HG03280 (cell line): ENCODE measurements around the gene SARDH.
"Not testable (repeated sequence)": the region's sequence is repeated elsewhere in the genome, so short reads cannot be mapped to it uniquely, and the experiment has no call there.

ENCODE experiments used
- ATAC-seq: cut with Tn5 transposase; IDR thresholded peaks from one replicate; pipeline ENCODE4 v1.9.1; 2021; ENCODE audit warnings: mild to moderate bottlenecking, moderate library complexity; ENCODE audit not compliant: unreplicated experiment

Gene SARDH

DNA sequence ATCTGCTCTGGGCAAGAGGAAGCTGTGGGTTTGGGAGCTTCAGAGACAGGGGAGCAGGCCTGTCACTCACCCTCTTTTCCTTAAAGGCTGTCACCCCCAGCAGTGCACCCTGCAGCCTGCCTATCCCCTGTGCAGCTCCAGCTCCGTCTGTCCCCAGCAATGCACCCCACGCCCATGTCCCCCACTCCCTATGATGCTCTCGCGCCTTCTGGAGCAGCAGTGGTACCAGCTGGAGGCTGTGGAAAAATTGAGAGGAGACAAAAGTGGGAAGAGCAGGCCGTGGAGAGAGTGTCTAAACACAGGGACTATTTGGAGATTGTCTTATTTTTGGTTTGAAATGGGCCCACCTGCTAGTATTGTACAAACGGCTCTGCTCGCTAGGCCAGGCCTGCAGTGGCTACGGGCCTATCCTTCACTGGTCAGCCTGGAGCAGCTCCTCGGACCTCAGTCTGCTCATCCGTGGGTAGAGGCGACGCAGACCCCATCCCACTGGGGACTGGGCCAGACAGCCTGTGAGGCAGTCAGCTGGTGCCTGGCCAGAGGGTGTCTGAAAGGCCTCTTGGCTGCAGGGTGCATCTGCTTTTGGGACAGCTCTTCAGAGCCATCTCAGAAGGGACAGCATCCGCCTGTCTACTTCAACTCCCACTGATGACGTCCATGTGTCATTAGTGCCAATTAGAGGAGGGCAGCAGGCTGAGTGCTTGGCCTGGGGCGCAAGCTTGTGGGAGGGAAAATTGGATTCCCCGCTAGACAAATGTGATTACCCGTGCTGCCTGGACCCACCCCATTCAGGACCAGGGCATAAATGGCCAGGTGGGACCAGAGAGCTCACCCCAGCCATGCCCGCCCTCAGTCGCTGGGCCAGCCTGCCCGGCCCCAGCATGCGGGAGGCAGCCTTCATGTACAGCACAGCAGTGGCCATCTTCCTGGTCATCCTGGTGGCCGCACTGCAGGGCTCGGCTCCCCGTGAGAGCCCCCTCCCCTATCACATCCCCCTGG lies 102.3 kb downstream of the SARDH start, which contains the start of gene DBH:
DBH (plus strand) TSS at position 831 of the 999 bp plus-strand sequence; CDS start at position 840, 9 bp downstream.
- ATAC-seq = no peak

DNA sequence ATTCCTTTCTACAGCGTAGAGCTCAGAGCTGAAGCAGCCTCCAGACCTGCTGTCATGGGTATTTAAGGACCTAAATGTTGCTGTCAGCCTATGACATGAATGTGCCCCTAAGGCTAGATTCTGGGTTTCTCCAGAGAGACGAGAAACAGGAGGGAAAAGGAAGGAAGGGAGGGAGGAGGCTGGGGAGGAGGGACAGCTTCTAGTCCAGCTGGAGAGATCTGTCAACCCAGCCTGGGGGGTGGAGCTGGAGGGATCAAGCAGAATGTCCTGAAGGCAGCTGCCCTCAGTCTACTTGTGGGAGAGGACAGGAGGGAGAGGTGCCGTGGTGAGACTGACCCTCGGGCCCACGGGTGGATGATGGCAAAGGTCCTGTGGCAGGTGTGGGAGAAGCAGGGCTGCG lies 103.1 kb downstream of the SARDH start:
- ATAC-seq = no peak

DNA sequence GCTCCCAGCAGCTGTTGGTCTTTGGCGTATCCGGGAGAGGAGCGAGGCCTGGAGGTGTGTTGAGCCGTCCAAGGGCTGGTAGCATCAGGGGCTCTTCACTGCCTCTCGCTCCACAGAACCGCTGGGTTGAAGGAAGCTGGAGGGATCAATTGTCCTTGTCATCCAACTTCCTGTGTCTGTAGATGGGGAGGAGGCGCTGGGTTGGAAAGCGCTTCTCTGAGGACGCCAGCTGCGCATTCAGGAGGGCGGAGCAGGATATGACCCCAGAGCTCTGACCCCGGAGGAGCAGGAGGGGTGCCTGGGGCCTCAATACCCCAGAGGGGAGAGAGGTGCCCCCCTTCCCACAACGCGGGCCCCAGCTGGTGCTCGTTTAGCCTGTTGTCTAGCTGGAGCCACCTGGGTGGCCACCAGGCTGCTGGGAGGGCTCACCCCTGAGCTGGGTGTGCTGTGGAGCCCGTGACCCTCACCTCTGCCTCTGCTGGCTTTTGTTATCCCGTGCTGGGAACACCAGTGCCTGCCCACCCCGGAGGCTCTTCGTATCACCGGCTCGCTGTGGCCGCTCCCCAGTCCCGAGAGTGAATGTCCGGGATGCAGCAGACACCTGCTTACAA lies 104.0 kb downstream of the SARDH start:
- ATAC-seq = no peak

DNA sequence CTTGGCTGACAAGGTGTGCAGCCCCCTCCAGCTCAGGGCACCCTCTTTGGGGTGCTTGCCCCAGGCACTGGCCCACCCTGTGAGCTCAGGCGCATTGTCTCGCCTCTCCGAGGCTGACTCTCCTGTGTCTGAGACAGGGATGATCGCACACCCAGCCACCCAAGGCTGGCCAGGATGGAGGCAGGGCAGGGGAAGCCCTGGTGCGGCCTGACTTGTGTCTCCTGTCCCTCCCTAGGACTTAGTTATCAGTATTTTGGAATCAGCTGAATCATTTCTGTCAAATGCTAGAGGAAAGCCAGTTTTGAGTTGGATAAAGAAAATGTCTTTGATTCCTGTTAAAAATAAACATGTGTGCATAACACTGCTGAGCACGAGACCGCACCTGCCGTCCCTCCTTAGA lies 104.5 kb downstream of the SARDH start:
- ATAC-seq = no peak

DNA sequence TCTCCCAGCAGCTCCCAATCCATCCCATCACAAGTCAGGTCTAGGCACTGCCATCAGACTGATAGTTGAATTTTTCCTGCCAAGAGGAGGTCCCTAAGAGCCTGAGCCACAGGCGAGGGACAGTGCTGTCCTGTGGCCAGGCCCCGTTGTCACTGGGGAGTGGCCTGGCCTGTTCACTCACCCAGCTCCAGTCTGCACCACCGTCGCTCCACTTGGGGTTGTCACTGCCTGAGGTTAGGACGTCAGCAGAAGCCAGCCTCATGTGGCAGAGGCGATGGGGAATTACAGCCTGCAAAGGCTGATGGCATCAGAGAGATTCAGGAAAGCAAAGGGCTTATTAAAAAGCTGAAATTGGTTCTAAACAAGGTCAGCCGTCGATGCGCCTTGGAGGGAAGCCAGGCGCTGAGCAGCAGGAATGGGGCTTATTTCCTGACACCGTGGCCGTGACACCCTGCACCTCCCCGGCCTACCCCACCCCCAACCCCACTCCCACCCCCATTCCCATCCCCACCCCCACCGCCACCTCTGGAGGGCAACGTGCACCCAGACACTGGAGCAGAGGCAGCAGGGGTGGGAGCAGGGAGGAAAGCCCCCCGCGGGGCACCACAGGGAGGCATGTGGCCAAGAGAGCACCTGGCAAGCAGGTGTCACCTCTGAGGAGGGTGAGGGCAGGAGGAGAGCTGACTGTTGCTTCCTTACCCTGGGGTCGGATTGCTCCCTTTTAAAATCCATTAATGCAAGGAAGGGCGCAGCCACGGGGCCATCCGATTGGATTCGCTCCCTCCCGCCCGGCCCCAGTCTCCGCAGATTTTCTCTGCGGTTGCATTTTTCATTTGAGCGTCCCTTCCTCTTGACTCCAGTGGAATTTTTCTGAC lies 105.1 kb downstream of the SARDH start:
- no peak for ATAC-seq

DNA sequence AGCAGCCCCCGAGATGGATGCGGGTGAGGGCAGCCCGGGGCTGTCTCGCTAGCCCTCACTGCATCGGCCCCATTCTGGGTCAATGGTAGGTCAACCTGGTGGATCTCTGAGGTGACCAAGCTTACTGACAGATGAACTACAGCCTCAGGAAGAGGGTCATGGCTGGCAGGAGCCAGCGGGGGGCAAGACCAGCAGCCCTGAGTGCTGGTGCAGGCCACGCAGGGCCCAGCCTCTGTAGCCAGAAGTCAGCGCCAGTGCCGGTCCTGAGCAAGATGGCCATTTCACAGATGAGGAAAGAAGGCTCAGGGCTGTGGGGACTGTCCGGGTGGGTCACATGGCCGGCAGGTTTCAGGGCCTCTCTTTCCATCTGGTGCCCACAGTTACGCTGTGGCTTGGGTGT lies 107.0 kb downstream of the SARDH start:
- no peak for ATAC-seq

DNA sequence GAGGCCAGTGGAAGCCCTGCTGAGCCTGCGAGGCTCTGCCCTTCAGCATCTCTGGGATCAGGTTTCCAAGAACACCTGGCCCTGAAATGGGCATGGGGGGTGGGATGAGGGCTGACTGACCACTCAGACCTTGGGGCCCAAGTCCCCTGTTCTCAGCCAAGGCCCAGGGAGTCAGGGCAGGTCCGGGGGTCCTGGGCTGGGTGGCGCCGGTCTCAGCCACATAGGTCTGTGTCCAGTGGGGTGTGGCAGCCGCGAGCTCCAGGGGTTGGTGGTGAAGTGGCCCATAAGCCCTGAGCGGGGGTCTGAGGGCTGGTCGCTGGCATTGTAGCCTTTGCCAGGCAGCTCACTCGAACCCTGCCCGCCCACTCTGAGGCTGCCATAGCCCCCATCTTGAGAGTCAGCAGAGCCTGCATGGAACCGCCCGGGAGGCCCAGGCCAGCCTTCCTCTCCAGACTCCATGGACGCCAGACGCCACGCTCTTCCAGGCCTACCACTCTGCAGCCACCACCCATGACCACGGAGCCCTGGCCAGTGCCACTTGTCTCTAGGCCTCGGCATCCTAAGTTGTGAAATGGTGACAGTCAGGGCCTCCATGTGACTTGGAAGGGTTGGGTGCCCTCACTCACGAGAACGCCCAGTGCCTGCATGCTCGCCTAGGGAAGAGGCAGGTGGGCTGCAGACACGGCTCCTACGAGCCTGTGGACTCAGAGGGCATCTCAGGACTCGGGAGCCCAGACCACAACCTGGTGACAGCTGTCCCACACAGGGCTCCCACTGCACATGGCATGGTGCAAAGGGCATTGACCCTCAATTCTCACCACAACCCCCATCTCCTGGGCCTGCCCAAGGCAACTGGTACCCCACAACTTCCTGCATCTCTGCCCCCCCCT lies 108.7 kb downstream of the SARDH start:
- no peak for ATAC-seq

DNA sequence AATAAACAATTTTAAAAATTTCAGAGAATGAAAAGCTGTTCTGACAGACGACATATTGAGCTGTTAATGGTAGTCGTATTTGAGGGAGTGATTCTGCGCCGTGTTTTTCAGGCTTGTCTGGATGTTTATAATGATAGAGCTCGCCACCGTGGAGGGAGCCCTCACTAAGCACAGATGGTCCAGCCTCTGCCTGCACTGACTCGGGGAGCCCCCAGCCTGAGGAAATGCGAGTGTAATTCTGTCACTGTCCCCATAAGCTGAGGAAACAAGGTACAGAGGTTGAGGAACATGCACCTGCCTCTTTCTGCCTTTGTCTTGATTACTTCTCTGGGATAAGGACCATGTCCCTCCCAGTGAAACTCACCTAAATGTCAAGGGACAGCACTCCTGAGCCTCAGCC lies 109.4 kb downstream of the SARDH start:
- ATAC-seq = no peak

DNA sequence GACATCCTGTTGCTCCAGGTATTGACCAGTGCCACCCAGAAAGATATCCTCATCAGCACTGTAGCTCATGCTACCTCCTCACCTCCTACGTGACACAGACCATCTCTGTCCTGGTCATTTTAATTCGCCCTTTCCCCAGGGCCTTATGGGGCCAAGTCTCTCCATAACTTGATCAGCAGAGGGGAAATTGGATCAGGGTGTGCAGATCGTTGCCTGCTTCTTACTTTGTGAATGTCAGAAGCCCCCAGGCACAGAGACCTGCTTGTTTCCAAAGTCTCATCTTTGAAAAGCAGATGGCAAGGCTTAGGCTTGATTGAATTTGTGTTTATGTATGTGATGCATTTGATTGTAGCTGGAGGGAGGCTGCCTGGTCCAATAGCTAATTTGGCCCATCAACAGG lies 110.8 kb downstream of the SARDH start:
- no peak for ATAC-seq

DNA sequence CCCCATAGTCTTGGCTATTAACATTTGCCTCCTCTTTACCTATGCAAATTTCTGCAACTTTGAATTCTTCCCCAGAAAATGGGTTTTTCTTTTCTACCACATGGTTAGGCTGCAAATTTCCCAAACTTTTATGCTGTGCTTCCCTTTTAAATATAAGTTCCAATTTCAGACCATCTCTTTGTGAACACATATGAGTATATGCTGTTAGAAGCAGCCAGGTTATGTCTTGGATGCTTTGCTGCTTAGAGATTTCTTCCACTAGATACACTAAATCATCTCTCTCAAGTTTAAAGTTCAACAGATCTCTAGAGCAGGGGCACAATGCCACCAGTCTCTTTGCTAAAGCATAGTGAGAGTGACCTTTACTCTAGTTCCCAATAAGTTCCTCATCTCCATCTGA lies 112.1 kb downstream of the SARDH start:
- not testable (repeated sequence) for ATAC-seq

DNA sequence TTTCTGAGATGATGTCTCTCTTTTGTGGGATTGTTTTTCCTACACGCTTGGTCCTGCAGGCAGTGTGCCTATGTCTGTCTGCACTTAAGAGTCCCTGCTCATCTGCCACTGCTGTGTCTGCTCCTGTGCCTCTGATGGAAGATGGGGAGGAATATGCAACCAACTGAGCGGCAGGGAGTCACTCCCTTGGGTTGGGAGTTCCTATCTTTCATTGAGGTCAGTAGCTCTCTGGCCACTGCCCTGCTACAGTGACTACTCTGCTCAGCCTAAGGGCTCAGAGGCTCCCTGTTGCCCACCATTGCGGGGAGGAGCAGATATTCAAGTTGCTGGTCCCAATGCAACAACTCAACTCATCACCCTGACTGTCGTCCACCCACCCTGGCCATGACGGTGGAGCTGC lies 115.6 kb downstream of the SARDH start:
- no peak for ATAC-seq

DNA sequence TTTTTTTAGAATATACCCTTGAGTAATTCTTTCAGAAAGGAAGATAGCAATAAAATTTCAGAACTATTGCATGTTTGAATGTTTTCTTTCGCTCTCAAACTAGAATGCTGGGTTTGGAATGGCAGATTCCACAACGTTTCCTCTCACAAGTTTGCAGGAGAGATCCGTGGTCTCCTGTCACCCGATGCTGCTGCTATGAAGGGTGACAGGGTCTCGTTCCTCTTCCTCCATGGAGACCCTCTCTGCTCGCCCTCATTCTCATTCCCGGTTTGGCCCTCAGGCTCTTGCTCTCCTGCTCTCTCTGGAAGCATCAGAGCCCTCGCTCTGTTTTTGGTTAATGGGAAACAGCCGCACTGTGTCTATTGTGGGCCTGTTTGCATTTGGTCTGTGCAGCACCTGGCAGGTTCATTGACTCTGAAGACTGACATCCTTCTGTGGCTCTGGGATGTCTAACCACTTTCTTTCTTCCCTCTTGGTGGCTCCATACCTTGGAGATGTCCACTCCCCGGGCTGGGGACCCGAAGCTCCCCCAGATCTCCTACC lies 116.4 kb downstream of the SARDH start:
- no peak for ATAC-seq

DNA sequence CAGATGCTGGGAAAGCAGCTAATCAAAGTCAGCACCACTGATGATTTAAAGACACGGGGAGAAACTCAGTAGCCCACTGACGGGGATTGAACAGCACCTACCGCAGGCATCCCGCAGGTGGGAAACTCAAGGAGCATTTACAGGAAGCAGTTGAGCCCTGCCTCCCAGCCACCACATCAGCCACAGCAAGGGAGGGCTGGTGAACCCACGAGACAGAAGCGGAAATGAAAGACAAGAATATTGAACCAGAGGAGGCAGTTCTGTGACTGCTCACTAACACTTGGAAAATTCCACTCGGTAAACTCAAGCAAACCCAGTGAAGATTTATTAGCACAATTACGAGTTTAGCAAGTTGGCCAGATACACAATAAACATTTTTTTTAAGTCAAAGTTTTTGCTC lies 118.4 kb downstream of the SARDH start:
- no peak for ATAC-seq

DNA sequence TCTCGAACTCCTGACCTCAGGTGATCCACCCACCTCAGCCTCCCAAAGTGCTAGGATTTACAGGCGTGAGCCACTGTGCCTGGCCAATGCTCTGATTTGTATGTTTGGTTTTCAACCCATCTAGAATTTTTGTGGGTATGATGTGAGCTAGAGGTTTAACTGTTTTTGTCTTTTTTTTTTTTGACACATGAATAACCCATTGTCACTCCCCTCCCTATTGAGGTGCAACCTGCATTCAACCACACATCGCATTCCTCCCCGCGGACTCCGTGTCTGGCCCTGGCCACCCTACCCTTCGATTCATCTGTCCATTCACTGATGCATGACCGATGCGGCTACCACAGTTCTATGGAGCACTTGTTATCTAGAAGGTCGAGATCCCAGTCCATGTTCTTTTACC lies 119.4 kb downstream of the SARDH start:
- ATAC-seq = no peak

DNA sequence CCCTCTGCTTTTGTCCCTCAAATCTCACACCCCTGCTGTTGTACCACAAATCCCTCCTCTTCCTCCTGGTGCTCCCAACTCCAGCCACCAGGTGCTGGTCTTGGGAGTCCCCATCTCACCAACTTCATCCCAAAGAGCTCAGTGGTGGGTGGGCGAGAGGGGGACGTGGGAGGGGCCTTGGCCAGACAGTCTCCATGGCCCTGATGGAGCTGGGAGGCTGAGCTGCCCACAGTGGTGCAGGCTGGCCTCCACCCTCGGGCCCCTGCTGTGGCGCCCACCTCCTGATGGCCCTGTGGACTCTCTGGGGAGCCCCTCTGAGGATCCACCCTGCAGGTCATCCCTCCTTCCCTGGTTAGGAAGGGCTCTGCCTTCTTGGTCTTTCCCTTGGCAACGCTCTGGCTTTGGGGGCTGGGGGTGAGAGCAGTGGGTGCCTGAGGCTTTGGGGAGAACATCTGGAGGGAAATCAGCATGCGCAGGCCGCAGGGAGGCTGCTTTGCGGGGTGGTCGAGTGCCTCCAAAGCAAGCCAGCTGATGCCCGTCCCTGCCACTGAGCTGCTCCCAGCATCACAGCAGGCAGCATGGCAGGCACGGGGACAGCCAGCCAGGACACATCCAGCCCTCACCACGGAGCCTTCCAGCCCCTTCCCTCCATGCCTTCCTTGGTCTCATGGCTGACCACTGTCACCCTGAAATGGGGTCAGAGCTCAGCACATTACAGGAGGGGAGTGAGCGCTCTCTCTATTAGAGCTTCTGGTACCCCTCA lies 121.3 kb downstream of the SARDH start:
- ATAC-seq = no peak

DNA sequence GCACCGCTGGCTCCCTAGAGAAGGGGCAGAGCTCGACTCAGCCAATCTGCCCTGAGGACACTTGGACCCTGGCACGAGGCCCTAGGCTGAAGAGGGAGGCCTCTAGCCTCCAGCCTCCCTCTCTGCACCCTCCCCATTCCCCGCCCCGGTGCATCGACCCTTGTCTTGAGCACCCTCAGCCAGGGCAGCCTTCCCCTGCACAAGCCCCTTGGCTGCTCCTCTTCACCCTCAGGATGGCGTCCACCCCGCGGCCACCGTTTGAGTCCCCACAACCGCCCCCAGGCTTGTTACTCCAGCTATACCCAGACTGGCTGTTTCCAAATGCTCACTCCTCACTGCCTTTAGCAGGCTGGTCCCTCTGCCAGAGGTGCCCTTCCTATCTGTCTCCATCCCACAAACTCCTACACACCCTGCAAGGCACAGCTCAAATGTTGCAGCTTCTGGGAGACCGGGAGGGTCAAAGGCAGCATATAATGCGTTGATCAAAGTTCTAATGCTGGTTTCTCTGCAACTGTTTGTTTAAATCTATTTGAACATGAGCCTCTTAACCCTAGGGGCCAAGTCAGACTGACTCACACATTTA lies 122.5 kb downstream of the SARDH start:
- ATAC-seq = no peak

DNA sequence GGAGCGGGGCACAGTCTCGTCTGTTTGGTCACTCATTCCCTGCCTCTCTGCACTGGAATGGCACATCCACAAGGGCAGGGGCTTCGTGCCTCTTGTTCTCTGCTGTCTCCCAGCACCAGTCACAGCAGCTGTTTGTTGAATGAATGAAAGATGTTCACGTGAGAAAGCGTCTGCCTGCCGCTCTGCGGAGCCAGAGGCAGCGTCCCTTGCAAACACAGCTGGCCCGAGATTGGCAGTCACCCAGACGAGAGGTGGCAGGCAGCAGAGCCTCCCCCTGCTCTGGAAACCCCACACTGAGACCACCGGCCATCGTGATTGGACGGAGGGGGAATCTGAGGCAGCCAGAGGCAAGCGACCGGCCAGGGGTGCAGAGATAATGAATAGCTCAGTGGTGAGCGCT lies 123.0 kb downstream of the SARDH start:
- ATAC-seq = no peak

DNA sequence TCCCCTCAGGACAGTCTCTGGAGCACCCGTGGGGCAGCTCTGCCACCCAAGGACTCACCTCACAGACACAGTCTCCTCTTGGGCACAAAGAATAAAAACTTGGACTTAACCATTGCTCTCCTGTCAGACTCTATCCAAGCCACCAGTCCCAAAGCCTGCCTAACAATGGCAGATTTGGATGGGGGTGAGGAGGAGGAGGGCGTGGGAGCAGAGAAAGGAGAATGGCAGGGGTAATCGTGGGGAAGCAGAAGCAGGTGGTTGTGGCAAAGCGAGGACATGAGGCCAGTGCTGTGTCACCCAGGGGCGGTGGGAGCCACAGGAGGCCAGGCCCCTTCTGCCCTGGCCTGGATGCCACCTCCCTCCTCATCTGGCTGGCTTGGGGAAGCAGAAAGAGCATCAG lies 123.5 kb downstream of the SARDH start:
- ATAC-seq = no peak

DNA sequence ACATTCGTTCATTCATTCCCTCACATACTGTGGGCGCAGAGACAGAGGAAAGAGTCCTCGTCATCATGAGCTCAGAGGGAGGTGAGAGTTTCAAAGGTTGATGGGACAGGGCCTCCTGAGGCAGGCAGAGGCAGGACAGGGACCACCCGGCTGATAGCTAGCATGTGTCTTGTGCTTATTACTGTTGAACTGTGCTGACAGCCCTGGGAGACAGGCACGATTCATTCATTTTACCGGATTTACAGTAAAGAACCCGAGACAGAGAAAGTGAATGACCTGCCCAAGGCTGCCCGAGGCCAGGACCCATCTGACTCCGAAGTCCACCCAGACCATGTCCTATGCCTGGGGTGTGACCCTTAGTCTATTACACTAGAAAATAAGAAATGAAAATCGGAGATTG lies 124.1 kb downstream of the SARDH start:
- no peak for ATAC-seq
